GM23248 (cell line): ENCODE data around the gene STARD4.

ENCODE experiments used
- EZH2 ChIP-seq: fragments of 200-600 bp; sonication (generic); IDR thresholded peaks from 2 replicates; pipeline ENCODE4 v1.6.1; 2018; ENCODE audit warnings: antibody characterized with exemption, mild to moderate bottlenecking; ENCODE audit not compliant: insufficient read depth, poor library complexity, severe bottlenecking
- EZH2phosphoT487 ChIP-seq: fragments of 200-600 bp; sonication (generic); IDR thresholded peaks from 2 replicates; pipeline ENCODE4 v1.6.1; 2018; ENCODE audit warnings: antibody characterized with exemption, moderate library complexity, mild to moderate bottlenecking, low read depth; ENCODE audit not compliant: insufficient read depth

GRCh38 chr5:111453295-111453694, 59.0 kb downstream of the STARD4 start:
- TF ChIP-seq EZH2, result no peak
- TF ChIP-seq EZH2phosphoT487, result no peak
